ENCODE data around the gene ACY1.

ACY1 gene

DNA sequence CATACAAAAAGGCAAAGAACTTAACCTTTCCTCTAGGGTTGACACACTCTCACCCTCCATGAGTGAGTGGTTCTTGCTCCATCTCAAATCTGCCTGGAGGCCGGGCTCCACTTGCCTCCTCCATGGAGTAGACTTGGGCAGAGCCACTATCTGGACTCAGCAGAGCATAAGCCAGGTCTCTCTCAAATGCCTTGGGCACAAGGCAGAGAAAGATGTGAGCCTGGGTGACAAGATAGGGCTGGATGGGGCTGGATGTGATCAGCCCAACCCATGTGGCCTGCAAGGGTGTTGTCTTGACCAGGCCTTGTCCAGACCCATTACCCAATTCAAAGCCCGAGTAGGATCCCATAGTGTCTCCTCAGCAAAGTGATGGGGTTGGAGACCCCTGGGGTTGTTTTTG lies 16.5 kb downstream of the ACY1 start:
- H3K27ac ChIP-seq (ENCODE audit: extremely low read depth, low read depth, low read length): no peak overlapping the region
- peaks cover 0 to 7% of the 10 kb centered on the region in 2 experiments; a peak in 1 of 3 replicates for H3K36me3 ChIP-seq (ENCODE audit: control insufficient read depth in 2 of 2, insufficient read depth in 1 of 2, low read length in 2 of 2)
- H3K4me3 ChIP-seq (ENCODE audit: low read depth, low read length): no peak overlapping the region
- no peaks in the 10 kb centered on the region for H3K4me1 ChIP-seq (ENCODE audit: control insufficient read depth, insufficient read depth, low read length)
- ChIA-PET CTCF (interaction anchor here (1.0 to 3.6 kb wide), 2 partner anchors 146 to 339 kb away, joined by 3 to 32 read pairs; no protein-coding TSS in a partner anchor), POLR2A (no interaction called here)
- H3K9me3 ChIP-seq (ENCODE audit: control insufficient read depth, insufficient read depth, low read depth, low read length): no peaks in the 10 kb centered on the region
- TF ChIP-seq, protein P1, sequence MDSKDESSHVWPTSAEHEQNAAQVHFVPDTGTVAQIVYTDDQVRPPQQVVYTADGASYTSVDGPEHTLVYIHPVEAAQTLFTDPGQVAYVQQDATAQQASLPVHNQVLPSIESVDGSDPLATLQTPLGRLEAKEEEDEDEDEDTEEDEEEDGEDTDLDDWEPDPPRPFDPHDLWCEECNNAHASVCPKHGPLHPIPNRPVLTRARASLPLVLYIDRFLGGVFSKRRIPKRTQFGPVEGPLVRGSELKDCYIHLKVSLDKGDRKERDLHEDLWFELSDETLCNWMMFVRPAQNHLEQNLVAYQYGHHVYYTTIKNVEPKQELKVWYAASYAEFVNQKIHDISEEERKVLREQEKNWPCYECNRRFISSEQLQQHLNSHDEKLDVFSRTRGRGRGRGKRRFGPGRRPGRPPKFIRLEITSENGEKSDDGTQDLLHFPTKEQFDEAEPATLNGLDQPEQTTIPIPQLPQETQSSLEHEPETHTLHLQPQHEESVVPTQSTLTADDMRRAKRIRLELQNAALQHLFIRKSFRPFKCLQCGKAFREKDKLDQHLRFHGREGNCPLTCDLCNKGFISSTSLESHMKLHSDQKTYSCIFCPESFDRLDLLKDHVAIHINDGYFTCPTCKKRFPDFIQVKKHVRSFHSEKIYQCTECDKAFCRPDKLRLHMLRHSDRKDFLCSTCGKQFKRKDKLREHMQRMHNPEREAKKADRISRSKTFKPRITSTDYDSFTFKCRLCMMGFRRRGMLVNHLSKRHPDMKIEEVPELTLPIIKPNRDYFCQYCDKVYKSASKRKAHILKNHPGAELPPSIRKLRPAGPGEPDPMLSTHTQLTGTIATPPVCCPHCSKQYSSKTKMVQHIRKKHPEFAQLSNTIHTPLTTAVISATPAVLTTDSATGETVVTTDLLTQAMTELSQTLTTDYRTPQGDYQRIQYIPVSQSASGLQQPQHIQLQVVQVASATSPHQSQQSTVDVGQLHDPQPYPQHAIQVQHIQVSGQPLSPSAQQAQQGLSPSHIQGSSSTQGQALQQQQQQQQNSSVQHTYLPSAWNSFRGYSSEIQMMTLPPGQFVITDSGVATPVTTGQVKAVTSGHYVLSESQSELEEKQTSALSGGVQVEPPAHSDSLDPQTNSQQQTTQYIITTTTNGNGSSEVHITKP (tag by site-specific recombination; IDR thresholded peaks at IDR 0.05): no peak
- TF ChIP-seq, protein P2, sequence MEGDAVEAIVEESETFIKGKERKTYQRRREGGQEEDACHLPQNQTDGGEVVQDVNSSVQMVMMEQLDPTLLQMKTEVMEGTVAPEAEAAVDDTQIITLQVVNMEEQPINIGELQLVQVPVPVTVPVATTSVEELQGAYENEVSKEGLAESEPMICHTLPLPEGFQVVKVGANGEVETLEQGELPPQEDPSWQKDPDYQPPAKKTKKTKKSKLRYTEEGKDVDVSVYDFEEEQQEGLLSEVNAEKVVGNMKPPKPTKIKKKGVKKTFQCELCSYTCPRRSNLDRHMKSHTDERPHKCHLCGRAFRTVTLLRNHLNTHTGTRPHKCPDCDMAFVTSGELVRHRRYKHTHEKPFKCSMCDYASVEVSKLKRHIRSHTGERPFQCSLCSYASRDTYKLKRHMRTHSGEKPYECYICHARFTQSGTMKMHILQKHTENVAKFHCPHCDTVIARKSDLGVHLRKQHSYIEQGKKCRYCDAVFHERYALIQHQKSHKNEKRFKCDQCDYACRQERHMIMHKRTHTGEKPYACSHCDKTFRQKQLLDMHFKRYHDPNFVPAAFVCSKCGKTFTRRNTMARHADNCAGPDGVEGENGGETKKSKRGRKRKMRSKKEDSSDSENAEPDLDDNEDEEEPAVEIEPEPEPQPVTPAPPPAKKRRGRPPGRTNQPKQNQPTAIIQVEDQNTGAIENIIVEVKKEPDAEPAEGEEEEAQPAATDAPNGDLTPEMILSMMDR (tag by site-specific recombination; IDR thresholded peaks at IDR 0.05): no peak
- TF ChIP-seq ZNF133 (tag by site-specific recombination; IDR thresholded peaks at IDR 0.05): no peak

DNA sequence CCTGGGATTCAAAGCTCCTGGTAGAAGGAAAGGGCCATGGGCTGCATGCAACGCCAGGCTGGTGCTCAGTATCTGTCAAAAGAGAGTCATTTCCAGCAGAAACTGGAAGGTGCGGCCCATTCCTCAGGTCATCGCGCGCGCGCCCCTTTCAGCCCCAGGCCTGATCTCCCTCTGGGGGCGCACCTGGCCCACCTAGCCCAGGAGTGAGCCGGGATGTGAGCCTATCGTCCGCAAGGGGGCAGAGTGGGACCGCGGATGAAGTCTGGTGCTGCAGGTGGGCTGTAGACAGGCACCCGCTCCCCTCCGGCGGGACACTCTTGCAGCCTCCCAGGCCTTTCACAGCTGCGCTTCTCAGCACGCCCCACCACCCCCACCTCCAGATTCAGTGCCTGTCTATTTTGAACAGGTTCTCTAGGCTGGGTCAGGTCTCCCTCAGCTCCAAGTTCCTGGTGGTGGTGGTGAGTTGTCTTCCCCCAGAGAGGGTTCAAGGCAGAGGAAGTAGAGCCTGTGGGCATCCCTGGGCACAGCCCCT lies 18.2 kb downstream of the ACY1 start:
- ChIA-PET POLR2A (no interaction called here), CTCF (interaction anchor here (0.6 to 5.8 kb wide), 35 partner anchors 9 to 589 kb away, joined by 3 to 62 read pairs (median 4); partner anchors contain the start of genes DUSP7 and POC1A)
- Histone ChIP-seq H3K36me3 (ENCODE audit: control insufficient read depth in 2 of 2, insufficient read depth in 1 of 2, low read length in 2 of 2) (no peaks in the 10 kb centered on the region), H3K4me3 (ENCODE audit: low read depth, low read length) (no peak overlapping the region), H3K27ac (ENCODE audit: extremely low read depth, low read depth, low read length) (no peak overlapping the region), H3K4me1 (ENCODE audit: control insufficient read depth, insufficient read depth, low read length) (no peaks in the 10 kb centered on the region), H3K9me3 (ENCODE audit: control insufficient read depth, insufficient read depth, low read depth, low read length) (no peaks in the 10 kb centered on the region)
- peak; percentile 57 for TF ChIP-seq GLIS1 (tag by site-specific recombination; IDR thresholded peaks at IDR 0.05)
- no peak for TF ChIP-seq ZBTB20 (tag by site-specific recombination; IDR thresholded peaks at IDR 0.05)
- TF ChIP-seq, protein P3, sequence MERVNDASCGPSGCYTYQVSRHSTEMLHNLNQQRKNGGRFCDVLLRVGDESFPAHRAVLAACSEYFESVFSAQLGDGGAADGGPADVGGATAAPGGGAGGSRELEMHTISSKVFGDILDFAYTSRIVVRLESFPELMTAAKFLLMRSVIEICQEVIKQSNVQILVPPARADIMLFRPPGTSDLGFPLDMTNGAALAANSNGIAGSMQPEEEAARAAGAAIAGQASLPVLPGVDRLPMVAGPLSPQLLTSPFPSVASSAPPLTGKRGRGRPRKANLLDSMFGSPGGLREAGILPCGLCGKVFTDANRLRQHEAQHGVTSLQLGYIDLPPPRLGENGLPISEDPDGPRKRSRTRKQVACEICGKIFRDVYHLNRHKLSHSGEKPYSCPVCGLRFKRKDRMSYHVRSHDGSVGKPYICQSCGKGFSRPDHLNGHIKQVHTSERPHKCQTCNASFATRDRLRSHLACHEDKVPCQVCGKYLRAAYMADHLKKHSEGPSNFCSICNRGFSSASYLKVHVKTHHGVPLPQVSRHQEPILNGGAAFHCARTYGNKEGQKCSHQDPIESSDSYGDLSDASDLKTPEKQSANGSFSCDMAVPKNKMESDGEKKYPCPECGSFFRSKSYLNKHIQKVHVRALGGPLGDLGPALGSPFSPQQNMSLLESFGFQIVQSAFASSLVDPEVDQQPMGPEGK (tag by site-specific recombination; IDR thresholded peaks at IDR 0.05): peak; percentile 70
- TF ChIP-seq ZFHX2 (tag by site-specific recombination; conservative IDR thresholded peaks at IDR 0.05): peak; percentile 29
- TF ChIP-seq ZNF404 (tag by site-specific recombination; IDR thresholded peaks at IDR 0.05): no peak
- peak; percentile 73 for TF ChIP-seq SCRT2 (tag by site-specific recombination; IDR thresholded peaks at IDR 0.05)
- TF ChIP-seq SP2 (tag by site-specific recombination; IDR thresholded peaks at IDR 0.05): no peak
- TF ChIP-seq ZEB2 (tag by site-specific recombination; IDR thresholded peaks at IDR 0.05): peak; percentile 83
- TF ChIP-seq ZSCAN30 (tag by site-specific recombination; IDR thresholded peaks at IDR 0.05): 0 out of 2 replicates have a peak, but pooled peaks have one; percentile 33
- TF ChIP-seq, protein P4, sequence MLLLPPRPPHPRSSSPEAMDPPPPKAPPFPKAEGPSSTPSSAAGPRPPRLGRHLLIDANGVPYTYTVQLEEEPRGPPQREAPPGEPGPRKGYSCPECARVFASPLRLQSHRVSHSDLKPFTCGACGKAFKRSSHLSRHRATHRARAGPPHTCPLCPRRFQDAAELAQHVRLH (tag by site-specific recombination; IDR thresholded peaks at IDR 0.05): no peak
- TF ChIP-seq ZBTB8A (tag by site-specific recombination; IDR thresholded peaks at IDR 0.05): peak; percentile 87
- TF ChIP-seq, protein P5, sequence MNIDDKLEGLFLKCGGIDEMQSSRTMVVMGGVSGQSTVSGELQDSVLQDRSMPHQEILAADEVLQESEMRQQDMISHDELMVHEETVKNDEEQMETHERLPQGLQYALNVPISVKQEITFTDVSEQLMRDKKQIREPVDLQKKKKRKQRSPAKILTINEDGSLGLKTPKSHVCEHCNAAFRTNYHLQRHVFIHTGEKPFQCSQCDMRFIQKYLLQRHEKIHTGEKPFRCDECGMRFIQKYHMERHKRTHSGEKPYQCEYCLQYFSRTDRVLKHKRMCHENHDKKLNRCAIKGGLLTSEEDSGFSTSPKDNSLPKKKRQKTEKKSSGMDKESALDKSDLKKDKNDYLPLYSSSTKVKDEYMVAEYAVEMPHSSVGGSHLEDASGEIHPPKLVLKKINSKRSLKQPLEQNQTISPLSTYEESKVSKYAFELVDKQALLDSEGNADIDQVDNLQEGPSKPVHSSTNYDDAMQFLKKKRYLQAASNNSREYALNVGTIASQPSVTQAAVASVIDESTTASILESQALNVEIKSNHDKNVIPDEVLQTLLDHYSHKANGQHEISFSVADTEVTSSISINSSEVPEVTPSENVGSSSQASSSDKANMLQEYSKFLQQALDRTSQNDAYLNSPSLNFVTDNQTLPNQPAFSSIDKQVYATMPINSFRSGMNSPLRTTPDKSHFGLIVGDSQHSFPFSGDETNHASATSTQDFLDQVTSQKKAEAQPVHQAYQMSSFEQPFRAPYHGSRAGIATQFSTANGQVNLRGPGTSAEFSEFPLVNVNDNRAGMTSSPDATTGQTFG (tag by site-specific recombination; IDR thresholded peaks at IDR 0.05; ENCODE audit: borderline replicate concordance): no peak
- peak; percentile 32; the same call in 1 of the 2 replicates for TF ChIP-seq EGR2 (tag by site-specific recombination; IDR thresholded peaks at IDR 0.05; ENCODE audit: low read depth)
- TF ChIP-seq ZIC2 (tag by site-specific recombination; IDR thresholded peaks at IDR 0.05): peak; percentile 70
- peak; percentile 57 for TF ChIP-seq GLIS2 (tag by site-specific recombination; IDR thresholded peaks at IDR 0.05)
- no peak for TF ChIP-seq ZNF133 (tag by site-specific recombination; IDR thresholded peaks at IDR 0.05)
- TF ChIP-seq ZNF560 (tag by site-specific recombination; IDR thresholded peaks at IDR 0.05; ENCODE audit: borderline replicate concordance): no peak
- no peak for TF ChIP-seq ZNF747 (tag by site-specific recombination; IDR thresholded peaks at IDR 0.05)
- TF ChIP-seq, protein P1 (tag by site-specific recombination; IDR thresholded peaks at IDR 0.05): peak; percentile 65

Data from HEK293 (cell line).